HG03025 (cell line): ENCODE results near the gene METTL4.
"Not testable (repeated sequence)": the region's sequence is repeated elsewhere in the genome, so short reads cannot be mapped to it uniquely, and the experiment has no call there.

Experiments used
- ATAC-seq: cut with Tn5 transposase; IDR thresholded peaks from one replicate; pipeline ENCODE4 v1.9.1; 2021; ENCODE audit warnings: mild to moderate bottlenecking, moderate library complexity; ENCODE audit not compliant: unreplicated experiment, low FRiP score

Gene METTL4

DNA sequence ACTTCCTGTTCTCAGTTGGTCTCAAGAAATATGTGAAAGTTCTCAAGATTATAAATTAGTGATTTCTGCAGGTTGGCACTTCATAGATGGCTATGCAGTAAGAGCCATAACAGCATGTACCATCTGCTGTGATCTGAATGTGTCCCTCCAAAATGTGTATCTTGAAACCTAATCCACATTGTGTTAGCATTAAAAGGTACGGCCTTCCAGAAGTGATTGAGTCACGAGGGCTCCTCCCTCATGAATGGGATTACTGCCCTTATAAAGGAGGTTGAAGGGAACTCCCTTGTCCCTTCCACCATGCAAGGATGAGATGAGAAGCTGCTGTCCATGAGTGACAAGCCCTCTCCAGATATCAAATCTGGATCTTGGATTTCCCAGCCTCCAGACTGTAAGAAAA is 45.0 kb downstream of the METTL4 start:
- ATAC-seq = no peak

DNA sequence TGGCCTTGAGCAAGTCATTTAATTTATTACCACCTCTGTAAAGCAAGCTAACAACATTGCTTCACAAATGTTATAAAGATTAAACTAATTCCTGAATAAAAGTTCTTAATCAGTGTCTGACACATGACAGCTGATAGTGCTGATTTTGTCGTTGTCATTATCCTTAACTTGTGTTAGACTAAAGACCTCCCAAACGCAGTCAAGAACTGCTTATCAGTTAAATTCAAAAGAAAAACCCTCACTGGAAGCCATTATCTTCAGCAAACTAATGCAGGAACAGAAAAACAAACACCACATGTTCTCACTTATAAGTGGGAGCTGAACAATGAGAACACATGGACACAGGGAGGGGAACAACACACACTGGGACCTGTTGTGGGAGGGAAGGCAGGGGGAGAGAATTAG is 46.5 kb downstream of the METTL4 start:
- ATAC-seq = not testable (repeated sequence)

DNA sequence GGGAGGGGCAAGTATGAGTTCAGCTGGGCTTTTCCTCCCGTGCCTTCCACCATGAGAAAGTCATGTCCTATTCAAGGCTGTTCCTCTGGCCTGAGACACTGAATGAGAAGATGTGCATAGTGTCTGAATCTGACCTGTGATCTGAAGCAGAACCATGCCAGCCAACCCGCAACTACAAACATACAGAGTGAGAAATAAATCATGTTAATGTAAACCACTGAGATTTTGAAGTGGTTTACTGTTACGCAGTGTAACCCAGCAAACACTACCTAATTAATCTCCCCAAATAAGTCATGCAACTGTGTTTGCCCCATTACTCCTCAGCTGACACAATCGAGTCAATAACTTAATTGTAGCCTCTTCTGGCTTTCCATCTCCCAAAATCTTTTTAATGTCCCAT is 49.2 kb downstream of the METTL4 start:
- no peak for ATAC-seq

DNA sequence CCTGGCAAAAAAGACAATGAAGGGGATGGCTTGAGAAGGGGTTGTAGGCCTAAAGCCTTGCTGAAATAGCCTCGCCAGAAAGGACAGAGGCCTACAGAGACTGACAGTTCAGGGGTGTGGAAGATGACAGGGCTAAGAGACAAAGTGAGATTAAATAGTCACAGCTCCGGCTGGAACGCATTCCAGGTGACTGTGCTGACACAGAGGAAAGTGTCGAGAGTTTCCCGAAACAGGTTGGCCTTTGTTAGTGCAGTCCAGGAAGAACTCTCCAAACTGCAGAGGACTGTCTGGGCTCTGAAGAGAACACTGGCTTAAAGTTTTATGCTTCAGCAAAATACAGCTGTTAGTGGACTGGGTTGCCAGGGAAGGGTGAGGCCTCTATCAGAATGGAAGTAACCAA is 52.8 kb downstream of the METTL4 start:
- ATAC-seq = no peak

DNA sequence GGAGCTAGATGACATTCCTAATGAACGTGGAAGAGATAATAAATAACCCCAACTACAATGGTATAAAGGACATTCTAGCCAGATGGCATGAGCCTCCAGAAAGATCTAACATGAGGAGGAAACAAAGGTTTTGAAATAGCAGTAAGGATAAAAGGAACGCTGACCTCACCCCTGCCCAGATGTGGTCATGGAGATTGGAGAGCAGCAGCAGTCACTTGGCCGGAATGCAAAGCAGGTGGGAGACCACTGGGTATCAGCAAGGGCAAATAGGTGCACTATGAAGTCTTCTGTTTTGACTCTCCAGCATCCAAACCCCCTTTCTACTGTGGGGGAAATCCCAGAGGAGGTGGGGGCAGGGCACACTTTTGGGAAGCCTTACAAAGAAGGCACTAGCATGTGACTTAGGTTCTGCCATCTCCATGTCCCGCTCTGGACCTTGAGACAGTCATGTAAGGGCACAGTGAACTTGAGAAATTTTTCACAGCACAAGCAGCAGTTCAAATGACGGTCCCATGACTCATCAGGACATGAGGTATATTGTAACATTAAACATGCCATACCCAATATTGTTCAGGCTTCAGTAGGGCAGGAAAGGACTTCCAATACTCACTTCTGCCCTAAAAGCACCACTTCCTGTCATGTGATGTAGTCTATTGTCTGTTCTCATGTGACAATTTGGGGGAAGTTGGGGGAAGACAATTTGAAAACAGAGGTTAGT is 55.2 kb downstream of the METTL4 start:
- ATAC-seq = no peak

DNA sequence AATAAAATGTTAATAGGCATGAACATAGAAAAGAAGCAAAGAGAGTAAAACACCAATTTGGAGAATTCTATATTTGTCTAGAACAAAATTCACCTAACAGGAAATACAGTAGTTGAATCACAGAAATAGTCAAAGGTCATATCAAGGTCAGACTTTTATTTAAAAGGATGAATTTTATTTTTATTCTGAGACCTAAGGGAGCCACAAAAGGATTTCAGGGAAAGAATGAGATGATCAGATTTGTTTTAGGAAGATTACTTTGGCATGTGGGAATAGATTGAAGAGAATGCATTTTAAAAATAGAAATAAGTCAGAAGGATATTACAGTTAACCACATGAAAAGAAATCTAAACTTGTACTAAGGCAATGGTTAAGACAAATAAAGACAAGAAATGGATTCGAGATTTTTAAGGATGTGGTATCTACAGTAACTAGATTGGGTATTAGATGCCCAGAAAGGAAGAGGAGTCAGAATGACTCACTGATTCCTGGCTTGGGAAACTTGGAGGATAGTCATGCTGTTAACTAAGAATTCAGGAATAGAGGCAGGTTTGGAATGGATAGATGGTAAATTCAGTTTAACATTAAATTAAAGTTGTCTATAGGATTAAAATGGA is 56.0 kb downstream of the METTL4 start:
- ATAC-seq = no peak

DNA sequence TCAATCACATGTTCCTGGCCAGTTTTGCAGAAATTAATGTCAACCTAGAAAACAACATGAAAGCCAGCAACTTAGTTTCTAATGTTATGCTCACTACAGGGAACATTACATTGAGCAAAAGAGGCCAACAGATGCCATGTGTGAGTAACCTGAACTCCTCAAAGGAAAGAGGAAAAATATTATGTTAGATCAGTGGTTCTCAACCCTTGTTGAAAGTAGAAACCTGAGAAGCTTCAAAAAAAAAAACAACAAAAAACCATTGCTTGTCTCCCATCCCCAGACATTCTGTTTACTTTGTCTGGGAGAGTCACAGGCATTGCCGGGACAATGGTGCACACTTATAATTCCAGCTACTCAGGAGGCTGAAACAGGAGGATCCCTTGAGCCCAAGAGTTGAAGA is 57.7 kb downstream of the METTL4 start:
- no peak for ATAC-seq

DNA sequence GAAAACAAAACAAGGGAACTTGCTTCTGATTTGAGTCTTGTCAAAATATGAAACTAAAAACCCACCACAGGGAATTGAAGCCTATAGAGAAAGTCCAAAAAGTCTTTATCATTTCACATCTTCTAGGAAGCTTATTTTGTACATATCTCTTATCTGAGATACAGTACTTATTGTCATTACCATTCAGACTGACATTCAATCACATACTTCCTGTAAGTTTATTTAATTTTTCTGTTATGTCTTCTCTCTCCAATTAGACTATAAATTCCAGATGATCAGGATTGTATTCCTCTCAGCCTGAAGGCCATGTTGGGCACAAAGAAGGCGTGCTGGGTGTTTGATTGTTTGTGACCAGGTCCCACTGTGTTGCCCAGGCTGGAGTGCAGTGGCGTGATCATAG is 59.2 kb downstream of the METTL4 start:
- no peak for ATAC-seq

DNA sequence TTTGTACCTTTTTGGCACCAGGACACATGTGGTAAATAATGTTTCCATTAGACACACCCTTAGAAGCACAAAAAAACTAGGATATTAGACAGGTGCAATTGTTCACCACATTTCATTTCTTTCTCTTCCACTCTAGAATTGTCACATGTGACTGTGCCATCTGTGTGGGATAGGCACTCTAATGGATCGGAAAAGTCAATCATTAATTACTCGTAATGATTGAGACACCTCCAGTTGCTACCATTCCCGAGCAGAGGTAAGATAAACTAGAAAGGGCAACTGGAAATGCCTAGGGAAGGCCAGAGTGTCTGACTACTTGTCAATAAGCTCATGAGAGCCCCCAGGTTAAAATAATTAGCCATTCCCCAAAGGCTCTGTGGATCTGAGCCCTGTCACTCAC is 59.9 kb downstream of the METTL4 start:
- ATAC-seq = no peak

DNA sequence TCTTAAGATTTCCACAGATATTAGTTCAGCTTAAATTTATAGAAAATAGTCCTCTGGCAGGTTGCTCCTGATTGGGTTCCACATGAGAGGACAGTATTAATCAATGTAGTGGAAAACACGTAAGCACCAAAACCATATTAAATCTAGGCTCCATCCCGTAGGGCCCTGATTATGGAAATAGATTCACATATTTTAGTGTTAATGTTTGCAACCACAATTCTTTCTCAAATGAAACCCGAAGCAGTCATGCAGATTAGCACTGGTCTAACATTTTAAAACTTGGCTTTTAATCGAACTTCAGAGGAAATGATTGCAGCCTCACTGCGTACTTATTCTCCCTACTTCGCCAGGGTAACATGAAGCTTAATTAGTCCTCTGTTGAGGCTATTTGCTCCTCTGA is 60.9 kb downstream of the METTL4 start:
- ATAC-seq = no peak

DNA sequence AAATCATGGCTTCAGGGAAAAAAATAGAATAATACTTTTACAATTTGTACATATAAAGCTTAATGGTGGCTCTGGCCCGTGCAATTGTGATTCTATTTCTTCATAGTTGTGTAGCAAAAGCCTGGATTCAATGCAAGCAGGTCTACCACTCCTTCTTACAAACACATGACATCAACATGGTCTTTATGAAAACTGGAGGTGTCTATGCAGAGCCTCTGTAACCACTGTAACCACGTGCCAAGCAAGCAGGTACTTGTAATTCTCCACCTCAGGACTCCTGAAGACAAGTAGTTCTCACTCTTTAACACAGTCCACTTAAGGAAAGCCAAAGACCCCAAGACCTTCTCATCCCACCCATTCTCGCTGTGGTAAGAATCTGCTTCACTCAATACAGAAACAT is 62.6 kb downstream of the METTL4 start:
- no peak for ATAC-seq

DNA sequence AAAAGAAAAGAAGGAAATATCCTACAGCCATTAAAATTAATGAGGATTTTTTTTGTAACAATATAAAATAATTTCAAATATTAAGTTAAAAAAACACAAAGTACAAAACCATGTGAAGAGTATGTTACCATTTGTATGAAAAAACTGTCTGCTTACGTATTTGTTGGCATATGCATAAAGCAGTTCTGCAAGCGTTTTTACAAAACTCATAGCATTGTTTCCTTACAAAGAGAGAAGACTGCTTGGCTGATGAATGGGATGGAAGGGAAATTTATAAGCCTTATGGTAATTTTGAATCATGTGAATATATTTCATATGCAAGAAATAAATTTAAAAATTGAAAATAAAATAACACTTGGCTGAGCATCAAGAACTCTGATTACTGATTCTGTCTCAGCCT is 63.1 kb downstream of the METTL4 start:
- ATAC-seq = no peak

DNA sequence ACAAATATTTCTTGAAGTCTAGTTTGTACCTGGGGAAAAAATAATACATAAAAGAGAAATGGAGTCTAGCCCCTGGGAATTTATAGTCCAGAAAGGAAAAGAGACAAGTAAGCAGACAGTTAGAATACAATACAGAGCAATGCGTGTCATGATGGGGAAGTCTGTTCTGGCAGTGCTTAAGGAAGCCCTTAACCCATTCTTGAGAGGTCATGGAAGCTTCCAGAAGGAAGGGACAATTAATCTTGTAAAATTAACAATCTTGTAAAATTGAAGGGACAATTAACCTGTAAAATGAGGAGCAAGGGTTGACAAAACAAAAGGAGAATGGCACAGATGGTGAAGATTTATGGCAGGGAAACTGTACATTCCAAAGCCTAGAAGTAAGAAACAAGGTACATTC is 66.7 kb downstream of the METTL4 start:
- ATAC-seq = no peak

DNA sequence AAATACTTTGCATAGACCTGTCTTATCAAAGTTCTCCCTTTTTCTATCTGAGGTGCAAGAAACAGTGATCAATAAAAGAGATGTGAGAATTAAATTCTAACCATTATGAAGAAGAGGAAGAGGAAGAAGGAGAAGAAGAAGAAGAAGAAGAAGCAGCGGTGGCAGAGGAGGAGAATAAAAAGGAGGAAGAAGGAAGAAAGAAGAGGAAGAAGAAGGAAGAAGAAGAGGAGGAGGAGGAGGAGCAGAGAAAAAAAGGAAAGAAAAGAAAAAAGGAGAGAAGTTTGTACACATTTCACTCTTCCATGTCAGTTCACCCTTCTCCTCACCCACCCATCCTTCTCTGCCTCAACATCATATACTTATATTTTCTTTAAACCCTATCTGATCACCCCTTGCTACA is 68.4 kb downstream of the METTL4 start:
- ATAC-seq = no peak

DNA sequence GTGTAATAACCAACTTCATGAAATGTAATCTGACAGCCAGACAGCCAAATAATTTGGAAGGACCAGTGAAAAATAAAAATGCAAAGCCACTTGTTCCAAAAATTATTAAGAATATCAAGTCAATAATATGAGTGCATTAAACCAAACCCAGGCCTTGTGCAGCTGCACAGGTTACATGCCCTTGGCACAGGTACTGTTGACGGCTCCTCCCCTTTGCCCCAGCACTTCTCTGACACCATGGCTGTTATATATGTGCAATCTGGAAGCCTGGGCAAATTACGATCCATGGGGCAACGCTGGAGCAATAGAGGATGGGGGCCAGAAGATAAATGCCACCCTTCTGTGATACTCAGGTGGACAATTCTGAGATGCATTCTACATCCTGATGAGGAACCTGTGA is 68.9 kb downstream of the METTL4 start:
- ATAC-seq = no peak

DNA sequence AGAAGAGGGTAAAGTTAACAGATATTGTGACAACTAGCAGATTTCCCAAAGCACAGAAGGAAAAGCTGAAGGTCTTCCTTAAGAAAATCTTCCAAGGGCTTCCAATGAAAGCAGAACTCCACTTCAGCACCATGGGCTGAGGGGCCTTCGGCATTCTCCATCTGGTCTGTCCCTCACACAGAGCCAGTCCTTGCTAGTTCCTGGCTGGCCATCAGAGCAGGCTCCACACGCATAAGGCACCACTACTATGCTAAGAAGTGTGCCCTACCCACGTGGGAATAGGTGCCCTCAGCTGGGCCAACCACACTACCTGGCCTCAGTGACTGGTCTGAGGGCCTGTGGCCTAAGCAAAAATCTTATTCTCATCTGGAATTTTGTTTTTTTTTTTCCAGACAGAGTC is 73.5 kb downstream of the METTL4 start:
- no peak for ATAC-seq

DNA sequence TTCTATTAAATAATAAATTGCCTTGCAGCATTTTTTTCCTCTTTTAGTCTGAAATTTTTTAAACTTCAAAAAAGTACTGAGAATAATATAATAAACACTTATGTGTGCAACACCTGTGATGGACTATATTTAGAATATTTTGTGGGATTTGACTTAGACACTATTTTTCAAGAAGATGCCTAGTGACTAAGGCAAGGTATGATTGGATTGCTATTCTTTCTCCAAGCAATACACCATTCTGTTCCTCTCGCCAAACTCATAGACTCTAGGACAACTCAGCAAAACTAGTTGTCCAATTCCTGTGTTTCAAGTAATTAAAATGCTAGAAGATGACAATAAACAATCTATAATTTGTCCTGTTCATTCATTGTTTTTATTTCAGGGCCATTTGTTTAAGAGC is 75.9 kb downstream of the METTL4 start:
- no peak for ATAC-seq

DNA sequence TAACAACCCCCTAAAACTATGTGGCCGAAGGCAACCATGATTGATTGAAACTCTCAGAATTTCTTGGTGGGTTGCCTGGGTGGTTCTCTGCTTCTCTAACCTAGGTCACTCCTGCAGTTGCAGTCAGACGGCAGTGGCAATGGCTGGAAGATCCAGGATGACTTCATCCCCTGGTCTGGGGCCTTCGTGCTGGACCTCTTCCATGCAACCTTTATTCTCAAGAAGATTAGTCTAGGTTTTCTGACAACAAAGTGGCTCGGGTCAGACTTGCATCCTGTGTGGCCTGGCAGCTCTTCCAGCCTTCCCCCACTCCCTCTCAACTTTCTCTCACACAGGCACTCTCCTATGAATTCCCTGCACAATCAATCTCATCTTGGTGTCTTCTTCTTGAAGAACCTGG is 76.4 kb downstream of the METTL4 start:
- ATAC-seq = no peak
